ENCODE data around the gene TMEM94.
"Not testable (repeated sequence)": the region's sequence is repeated elsewhere in the genome, so short reads cannot be mapped to it uniquely, and the experiment has no call there.

Gene TMEM94

DNA sequence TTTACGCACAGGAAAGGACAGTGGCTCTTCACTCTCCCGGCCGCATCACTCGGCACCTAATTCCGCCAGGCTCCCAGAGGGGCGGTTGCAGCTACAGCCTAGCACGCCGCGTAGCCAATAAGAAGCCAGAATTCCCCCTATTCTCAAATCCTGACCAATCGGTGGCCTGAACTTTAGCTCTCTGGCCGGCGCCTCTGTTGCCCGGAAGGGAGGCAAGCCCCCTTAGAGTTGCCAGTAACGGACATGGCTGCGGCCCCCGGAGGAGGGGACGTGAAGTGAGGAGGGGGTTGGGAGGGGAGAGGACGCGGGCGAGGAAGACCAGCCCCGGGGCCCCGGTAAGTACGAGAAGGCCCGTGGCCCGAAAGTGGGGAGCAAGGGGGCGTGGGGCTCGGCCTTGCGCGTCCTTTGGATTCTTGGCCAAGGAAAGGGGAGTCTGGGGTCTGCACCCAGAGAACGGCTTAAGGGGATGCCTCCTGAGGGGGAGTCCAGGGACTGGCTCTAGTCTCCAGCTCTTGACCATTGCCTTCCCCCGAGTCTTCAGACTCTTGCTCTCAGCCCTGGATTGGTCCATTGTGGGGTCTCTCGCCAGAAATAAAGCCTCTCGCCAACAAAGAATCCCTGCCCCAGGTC is at the start of gene TMEM94:
Gene TMEM94 (plus strand): TSS at position 219 of the 630 bp plus-strand sequence. CDS start 15,271 bp downstream, outside the sequence.
- in situ Hi-C loops (cut with HindIII; ENCODE audit: low sequenced_read_pairs), result no loop called here

DNA sequence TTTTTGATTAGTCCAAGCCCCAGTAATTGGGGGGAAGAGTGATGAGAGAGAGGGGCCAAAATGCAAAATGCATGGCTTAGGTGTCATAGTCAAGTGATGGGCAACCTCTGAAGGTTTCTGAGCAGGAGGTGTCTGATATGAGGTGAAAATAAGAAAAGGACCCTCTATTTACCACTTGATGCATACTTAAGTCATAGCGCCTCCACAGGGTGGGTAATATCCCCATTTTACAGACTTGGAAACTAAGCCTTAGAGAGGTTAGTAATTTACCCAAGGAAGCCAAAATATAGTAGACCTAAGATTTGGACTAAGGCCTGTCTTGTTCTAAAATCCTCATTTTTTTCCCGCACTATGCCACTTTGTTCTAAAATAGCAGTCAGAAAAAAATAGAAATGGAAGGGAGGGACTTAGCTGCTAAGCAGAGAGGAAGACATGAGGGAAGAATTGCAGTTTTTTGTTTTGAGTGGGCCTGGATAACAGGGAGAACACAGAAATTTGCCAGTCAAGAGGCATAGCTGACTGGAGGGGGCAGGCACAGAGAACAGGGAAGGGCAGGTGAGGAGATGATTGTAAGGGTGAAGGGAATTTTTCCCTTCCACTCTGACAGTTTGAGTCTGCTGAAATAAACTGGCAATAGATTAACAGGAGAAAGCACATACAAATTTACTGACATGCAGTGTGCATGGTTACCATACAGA is 48.6 kb upstream of the TMEM94 start:
- in situ Hi-C loops (cut with HindIII; ENCODE audit: low sequenced_read_pairs), result no loop called here

DNA sequence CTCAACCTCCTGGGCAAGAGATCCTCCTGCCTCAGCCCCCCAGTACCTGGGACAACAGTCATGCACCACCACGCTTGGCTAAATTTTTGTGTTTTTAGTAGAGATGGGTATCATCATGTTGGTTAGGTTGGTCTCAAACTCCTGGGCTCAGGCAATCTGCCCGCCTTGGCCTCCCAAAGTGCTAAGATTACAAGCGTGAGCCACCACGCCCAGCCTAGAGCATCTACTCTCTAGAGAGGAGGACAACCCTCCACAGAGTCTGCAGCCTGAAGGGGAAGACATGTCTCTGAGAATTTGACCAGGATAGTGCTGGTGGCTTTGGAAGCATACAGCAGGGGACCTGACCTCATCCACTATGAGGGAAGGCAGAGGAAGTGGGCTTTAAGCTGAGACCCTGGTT is 46.3 kb upstream of the TMEM94 start:
- in situ Hi-C loops (cut with HindIII; ENCODE audit: low sequenced_read_pairs), result no loop called here

- in situ Hi-C loops (cut with HindIII; ENCODE audit: low sequenced_read_pairs), result no loop called here
Measured at GRCh38 chr17:75411328-75412067, 44.9 kb upstream of the TMEM94 start.

DNA sequence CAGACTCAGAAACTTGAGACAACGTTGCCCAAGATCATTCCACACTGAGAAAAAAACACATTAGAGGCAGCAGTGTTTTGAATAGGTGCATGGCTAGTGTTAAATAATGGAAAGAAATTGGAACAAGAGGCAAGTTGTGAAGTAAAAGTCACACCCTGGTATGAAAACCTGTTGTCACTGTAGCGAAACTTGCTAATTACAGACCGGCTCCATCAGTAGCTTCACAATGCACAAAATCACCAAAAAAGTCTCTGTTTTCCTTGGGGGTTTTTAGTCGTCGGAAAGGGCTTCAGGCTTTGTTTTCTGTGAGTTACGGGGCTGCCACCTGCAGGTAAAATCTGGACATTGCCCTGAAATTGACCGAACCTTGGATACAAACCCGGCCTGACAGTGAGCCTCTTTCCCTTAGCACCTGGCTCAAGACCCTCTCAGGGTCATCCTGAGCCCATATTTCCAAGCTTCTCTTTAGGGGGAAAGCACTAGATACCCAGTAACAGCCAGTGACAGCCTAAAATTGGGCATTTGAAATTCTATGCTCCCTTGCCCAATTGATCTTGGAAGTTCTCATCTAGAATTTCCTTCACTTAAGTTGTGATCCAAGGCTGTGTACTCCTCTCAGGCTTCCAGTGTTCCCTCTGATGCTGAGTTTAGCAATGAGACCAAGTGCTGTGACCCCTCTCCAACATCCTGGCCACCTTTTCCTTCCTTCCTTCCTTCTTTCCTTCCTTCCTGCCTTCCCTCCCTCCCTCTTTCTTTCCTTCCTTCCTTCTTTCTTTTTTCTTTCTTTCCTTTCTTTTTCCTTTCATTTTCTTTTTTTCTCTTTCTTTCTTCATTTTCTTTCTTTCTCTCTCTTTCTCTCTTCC is 43.7 kb upstream of the TMEM94 start:
- in situ Hi-C loops (cut with HindIII; ENCODE audit: low sequenced_read_pairs), result no loop called here

DNA sequence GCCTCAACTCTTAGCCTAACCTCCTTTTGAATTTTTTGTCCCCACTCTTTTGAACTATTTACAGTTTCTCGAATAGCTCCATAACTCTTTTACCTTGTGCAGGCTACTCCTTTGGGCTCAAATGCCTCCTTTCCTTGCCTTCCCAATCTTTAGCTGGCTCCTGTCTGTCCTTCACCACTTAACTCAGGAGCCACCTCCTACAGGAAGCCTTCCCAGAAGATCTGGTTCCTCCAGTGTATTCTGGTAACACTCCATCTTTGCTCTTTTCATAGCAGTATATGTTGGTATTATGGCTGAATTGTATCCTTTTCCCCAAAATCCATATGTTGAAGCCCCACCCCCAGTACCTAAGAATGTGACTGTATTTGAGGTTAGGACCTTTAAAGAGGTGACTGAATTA is 41.9 kb upstream of the TMEM94 start:
- in situ Hi-C loops (cut with HindIII; ENCODE audit: low sequenced_read_pairs), result no loop called here

DNA sequence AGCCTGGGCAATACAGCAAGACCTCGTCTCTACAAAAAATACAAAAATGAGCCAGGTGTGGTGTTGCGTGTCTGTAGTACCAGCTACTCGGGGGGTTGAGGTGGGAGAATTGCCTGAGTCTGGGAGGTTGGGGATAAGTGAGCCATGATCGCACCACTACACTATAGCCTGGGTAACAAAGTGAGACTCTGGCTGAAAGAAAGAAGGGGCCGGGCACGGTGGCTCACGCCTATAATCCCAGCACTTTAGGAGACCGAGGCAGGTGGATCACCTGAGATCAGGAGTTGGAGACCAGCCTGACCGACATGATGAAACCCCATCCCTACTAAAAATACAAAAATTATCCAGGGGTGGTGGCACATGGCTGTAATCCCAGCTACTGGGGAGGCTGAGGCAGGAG is 40.4 kb upstream of the TMEM94 start:
- in situ Hi-C loops (cut with HindIII; ENCODE audit: low sequenced_read_pairs), result no loop called here

DNA sequence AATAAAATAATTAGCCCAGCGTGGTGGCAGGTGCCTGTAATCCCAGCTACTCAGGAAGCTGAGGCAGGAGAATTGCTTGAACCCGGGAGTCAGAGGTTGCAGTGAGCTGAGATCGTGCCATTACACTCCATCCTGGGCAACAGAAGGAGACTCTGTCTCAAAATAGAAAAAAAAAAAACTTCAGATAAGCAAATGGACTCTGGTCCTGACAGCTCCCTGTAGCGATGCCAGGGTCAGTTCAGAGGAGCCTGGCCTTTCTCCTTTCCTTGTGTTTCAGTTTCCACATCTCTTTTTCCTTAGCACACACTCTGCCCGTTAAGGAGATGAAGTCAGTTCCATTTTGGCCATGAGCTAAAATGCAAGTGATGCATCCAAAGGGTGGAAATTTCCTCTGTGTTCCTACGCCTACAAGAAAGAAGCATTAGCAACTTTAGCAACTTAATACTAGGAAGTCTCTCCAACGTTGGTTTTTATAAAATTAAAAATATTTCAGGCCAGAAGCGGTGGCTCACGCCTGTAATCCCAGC is 39.3 kb upstream of the TMEM94 start:
- in situ Hi-C loops (cut with HindIII; ENCODE audit: low sequenced_read_pairs), result no loop called here

GRCh38 chr17:75418531-75418930 is 37.9 kb upstream of the TMEM94 start:
- in situ Hi-C loops (cut with HindIII; ENCODE audit: low sequenced_read_pairs), result no loop called here

DNA sequence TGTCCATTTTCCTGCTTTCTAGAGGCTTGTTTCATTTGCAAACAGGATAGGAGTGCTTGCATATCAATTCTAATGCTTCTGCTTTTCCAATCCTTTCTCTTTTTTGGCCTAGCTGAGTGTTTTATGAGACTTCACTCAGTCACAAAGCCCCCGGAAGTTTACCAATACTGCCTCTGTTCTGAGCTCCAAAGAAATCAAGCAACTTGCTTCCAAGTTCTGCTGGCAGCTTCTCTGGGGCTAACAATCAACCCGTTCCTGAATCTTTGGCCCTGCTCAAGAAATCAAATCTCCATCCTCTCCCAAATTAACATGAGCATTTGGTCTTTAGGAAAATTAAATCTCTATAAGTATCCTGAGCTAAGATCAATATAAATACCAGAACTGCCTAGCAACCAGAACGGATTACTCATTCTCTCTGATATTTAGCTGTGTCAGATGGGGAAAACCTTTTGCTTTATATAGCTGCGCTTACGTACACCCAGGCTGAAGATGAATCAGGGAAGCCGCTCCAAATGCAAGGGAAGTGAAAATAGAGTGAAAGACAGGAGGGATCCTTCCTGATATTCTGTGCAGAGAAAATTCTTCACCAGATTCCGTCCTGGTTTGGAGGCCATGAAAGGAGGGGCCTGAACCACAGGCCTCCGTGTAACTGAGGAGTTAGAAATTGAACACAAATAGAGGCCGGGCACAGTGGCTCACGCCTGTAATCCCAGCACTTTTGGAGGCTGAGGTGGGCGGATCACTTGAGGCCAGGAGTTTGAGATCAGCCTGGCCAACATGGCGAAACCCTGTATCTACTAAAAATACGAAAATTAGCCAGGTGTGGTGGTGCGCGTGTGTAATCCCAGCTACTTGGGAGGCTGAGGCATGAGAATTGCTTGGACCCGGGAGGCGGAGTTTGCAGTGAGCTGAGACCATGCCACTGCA is 27.6 kb upstream of the TMEM94 start:
- in situ Hi-C loops (cut with HindIII; ENCODE audit: low sequenced_read_pairs), result no loop called here

DNA sequence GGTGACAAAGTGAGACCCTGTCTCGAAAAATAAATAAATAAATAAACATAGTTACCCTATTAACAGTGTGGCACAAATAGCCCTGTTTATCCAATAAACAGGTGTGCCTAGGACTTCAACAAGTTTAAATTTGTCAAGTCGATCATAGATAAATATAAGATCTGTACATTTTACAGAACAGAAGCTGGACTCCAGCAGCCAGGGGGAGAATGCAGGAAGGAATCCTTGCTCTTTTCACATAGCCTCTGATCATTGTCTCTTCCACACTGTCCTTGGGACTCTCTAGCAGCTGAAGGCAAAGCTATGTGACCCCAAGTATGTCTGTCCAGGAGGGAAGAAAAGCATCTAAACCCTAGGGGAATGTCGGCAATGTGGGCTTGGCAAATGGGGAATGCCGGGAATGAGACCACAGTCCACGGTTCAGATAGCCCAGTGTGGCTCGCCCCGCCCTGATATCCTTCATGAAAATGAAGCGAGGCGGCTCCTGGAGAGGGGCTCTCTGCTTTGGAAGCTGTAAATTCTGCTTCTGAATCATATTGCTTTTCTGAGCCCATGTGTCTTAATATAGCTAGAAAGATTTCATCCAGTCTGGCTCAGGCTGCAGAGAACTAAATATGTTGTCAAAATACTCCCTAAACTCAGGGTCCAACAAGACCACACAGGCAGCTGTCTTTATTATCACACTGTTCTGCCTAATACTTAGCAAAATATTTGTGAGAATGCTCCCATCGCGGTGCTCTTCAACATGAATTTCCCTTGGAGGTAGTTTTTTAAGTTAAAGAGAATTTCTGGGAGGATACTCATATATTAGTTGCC is 26.1 kb upstream of the TMEM94 start:
- in situ Hi-C loops (cut with HindIII; ENCODE audit: low sequenced_read_pairs), result no loop called here

DNA sequence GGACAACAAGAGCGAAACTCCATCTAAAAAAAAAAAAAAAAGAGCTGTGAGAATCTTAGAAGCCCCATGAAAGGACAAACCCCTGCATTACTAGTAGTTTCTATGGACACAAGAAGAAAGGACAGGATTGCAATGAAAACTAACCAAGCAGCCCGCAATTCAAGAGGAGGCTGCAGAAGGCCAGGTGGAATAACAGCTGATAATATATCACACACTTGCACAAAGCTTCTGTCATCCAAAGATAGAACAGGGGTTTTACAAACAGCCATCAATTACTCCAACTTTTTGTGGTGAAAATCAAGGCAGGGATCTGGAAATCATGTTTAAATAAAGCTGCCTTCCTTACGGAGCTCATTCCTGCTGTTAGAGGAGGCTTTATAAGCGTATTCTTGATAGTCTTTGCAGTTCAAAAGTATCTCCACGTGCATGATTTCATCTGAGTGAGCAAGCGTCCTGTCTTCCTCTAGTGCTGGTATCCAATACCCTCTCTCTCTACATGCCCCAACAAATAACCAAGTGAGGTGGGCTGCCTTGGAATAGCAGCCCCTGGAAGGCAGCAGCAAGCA is 23.1 kb upstream of the TMEM94 start:
- in situ Hi-C loops (cut with HindIII; ENCODE audit: low sequenced_read_pairs), result no loop called here

DNA sequence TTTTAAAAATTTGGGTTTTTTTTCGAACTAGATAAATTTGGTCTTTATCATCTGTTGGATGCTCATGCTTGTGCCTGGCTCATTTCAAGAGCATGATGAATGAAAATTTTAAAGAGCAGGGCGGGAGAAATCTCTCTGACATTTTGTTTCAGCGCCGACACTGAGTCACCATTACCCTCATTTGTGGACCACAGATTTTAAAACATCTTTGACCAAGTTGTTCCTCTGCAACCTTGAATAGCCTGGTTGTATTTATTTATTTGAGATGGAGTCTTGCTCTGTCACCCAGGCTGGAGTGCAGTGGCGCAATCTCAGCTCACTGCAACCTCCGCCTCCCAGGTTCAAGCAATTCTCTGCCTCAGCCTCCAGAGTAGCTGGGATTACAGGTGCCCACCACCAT is 22.0 kb upstream of the TMEM94 start:
- in situ Hi-C loops (cut with HindIII; ENCODE audit: low sequenced_read_pairs), result not testable (repeated sequence)

- in situ Hi-C loops (cut with HindIII; ENCODE audit: low sequenced_read_pairs), result not testable (repeated sequence)
Measured at GRCh38 chr17:75437404-75437803, 19.0 kb upstream of the TMEM94 start.

DNA sequence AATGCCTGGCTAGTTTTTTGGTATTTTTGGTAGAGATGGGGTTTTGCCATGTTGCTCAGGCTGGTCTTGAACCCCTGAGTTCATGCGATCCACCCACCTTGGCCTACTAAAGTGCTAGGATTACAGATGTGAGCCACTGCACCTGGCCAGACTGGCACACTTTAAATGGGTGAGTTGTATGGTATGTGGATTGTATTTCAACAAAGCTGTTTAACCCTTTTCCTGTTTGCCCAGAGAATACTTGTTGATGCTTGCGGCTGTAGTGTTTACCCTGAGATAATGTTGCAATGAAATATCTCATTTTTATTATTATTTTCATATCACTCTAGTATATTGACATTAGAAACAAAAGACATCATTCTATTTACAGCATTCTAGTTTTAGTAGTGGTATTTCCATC is 17.1 kb upstream of the TMEM94 start:
- in situ Hi-C loops (cut with HindIII; ENCODE audit: low sequenced_read_pairs), result no loop called here

DNA sequence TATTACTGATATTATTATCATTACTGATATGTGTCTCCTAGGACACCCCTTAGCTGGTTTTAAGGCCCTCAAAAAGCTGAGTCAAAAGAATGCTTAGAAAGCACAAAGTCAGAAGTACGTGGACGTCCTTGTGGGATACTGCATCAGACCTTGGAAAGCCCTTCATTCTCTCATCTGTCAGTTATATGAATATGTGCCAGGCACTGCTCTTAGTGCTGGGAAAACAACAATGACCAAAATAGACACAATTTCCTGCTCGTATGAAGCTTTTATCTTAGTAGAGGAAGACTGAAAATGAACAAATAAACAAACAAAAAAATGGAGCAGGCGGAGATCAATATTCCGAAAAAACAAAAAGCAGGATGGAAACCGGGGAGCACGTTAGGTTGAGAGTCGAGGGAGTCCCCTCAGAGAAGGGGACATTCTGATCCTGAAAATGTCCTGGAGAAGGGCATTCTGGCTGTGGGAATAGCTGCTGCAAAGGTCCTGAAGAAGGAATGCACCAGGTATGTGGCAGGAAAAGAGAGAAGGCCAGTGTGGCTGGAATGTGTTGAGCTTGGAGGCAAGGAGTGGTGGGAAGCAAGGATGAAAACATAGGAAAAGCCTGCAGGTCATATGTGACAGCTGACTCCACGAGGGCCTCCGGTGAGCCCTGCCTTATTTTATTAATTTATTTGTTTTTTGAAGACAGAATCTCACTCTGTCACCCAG is 15.5 kb upstream of the TMEM94 start:
- in situ Hi-C loops (cut with HindIII; ENCODE audit: low sequenced_read_pairs), result no loop called here

GRCh38 chr17:75442168-75443103 is 14.0 kb upstream of the TMEM94 start:
- in situ Hi-C loops (cut with HindIII; ENCODE audit: low sequenced_read_pairs), result no loop called here
